Right lobe of liver (tissue), 6 donors: Measurements from ENCODE around the gene RNLS. TPM values are rescaled to one million over a fixed set of nuclear protein-coding genes. Genes with fewer than 3 reads are reported as not detected.

Experiments used
- ATAC-seq, 4 donors: fragments of 200-7000 bp; cut with Tn5 transposase; one replicate each; pipeline ENCODE4 v1.9.1; 2020; ENCODE audit warnings: mild to moderate bottlenecking in 4 of 4, moderate library complexity in 4 of 4
- DNase-seq, 3 donors: peaks; one replicate each; pipeline ENCODE4 v3.0.0-alpha.2; 2020
- H3K27ac ChIP-seq, 3 donors: fragments of 200-600 bp; one replicate each; pipeline ENCODE4 v1.8.0; 2022
- H3K27me3 ChIP-seq, 2 donors: fragments of 200-600 bp; one replicate each; pipeline ENCODE4 v1.8.0; 2022
- H3K36me3 ChIP-seq, 4 donors: fragments of 200-600 bp; sonication (generic) in 1 of 4; one replicate each; pipeline versions ENCODE4 v1.5.1 to v1.8.0; 2017 to 2022; ENCODE audit warnings: control low read depth in 1 of 4
- H3K4me1 ChIP-seq, 4 donors: fragments of 200-600 bp; sonication (generic) in 1 of 4; one replicate each; pipeline versions ENCODE4 v1.5.1 to v1.8.0; 2017 to 2022; ENCODE audit warnings: control low read depth in 1 of 4
- H3K4me3 ChIP-seq, 3 donors: fragments of 200-600 bp; one replicate each; pipeline ENCODE4 v1.8.0; 2022
- H3K9me3 ChIP-seq, 4 donors: fragments of 200-600 bp; sonication (generic) in 1 of 4; one replicate each; pipeline versions ENCODE4 v1.5.1 to v1.8.0; 2017 to 2022; ENCODE audit warnings: control low read depth in 1 of 4
- CTCF ChIP-seq, 4 donors: fragments of 200-600 bp in 3 of 4; fragments of 450-650 bp in 1 of 4; IDR thresholded peaks; one replicate each; pipeline versions ENCODE4 v1.5.1 to v1.8.0; 2016 to 2022; ENCODE audit warnings: antibody characterized with exemption in 4 of 4, mild to moderate bottlenecking in 2 of 4
- POLR2A ChIP-seq: fragments of 450-650 bp; IDR thresholded peaks from one replicate; pipeline ENCODE4 v1.6.1; 2017; ENCODE audit warnings: antibody characterized with exemption, mild to moderate bottlenecking
- WGBS: methylation state at CpG from one replicate; pipeline ENCODE4 v1.1.6; 2018; ENCODE audit warnings: low coverage, low lambda C conversion rate; ENCODE audit not compliant: insufficient coverage; ENCODE audit errors: missing lambda C conversion rate; 5-methylcytosine and 5-hydroxymethylcytosine counted together
- intact Hi-C, 2 donors: fragments of 100-400 bp; cut with DNase I; formaldehyde crosslinking; loops; one replicate each; pipeline versions ENCODE4 v1.11.2 to v1.14.1; 2022
- total RNA-seq, 6 experiments: library from RNA; depleted of rRNA in 2 of 6; stranded (reverse); fragments of >200 nt in 2 of 6; fragmentation: NEBNext Ultra II Directional in 3 of 6; extraction: Animal tissue kit (Norgen Biotek cat#: 25700) in 3 of 6; gene quantifications; one replicate each; pipeline versions ENCODE4 v1.1.0 to v1.2.4, GENCODE V29; 2016 to 2023
- donor health status: DM: no; HTN: yes; CAD: no.
- donor health status: DM: no; HTN: no; CAD: no.
- donor health status: DM: no; HTN: no; CAD: no.
- donor health status: DM: no; HTN: yes; CAD: no.
- donor health status: DM: no; HTN: yes; CAD: no.

The RNLS gene
- total RNA-seq, 6 experiments from 2014 or later: 5.9 to 10.5 (median 7.3) TPM

DNA sequence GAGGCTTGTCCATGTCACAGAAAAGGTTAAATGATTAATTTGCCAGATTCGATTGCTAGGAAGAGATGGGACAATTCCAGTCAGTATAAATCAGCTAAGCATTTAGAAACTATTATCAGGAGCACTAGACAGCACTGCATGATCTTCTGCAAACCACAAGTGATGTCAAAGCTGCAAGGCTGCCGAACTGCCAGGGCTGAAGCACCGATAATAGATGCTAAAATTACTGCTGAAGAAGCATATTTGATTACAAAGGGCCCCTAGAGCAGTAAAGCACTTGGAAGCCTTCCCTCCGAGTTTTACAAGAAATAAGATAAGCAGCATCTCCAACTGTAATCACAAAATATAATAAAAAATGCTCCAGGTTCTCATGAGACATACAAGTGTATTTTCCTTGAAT, 40.6 kb downstream of the RNLS start:
- Histone ChIP-seq H3K4me3 (no peak overlapping the region), H3K36me3 (no peaks in the 10 kb centered on the region), H3K9me3 (no peaks in the 10 kb centered on the region), H3K27ac (no peak overlapping the region), H3K27me3 (no peaks in the 10 kb centered on the region), H3K4me1 (peaks cover 0 to 24% (median 2%) of the 10 kb centered on the region in 4 donors)
- intact Hi-C loops: no loop called here
- DNase-seq (no peak), ATAC-seq (no peak)
- 58% methylated on average over 4 of the region's 4 CpGs for WGBS
- TF ChIP-seq POLR2A (no peak), CTCF (IDR thresholded peaks at IDR 0.05) (no peak)

DNA sequence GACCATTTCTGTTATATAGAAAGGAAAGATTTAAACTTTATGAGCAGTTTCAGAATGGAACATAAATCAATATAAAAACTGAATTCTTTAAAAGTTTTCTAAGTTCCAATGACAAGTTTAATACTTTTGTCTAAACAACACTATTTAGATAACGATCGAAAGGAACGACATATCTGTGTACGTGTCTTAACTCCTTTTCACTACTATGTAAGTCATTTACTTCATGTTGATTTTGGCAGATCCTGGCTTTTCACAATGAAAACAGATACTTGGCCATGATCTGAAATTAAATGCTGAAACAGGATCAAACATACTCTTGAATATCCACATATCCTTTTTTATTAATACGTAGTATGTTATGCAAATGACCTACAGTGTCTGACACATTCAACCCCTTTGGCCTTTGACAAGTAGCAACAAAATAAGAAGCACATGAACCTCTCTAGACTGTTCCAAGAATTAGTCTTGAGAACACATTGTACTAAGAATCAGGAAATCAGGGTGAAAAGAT, 41.9 kb downstream of the RNLS start:
- DNase-seq (no peak), ATAC-seq (peak; percentile 69 to 88 (median 80))
- Histone ChIP-seq H3K4me3 (no peak overlapping the region), H3K27ac (peak overlapping the region in 1 of 3 donors; percentile 45), H3K9me3 (no peaks in the 10 kb centered on the region), H3K36me3 (no peaks in the 10 kb centered on the region), H3K27me3 (no peaks in the 10 kb centered on the region), H3K4me1 (peaks cover 0 to 22% (median 2%) of the 10 kb centered on the region in 4 donors)
- TF ChIP-seq POLR2A: no peak
- TF ChIP-seq CTCF (IDR thresholded peaks at IDR 0.05): no peak
- intact Hi-C loops: no loop called here
- WGBS: 15% methylated on average over 5 of the region's 5 CpGs

DNA sequence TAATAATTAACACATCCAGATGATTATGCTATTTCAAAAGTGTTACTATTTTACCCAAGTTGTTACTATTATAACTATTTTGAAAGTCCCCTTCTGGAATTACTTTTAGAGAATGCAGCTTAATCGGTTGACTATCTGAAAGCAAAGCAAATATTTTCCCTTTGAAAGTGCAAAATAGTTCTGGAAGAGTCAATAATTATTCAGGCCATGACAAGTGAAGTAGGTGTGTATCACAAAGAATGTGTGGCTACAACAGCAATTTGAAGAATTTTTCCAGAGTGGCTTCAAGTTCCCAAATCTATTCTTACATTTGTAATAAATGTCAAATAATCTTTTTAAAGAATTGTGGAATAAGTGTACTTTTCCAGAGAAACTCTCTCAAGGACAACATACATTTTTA, 42.8 kb downstream of the RNLS start:
- no peak overlapping the region for H3K4me3 ChIP-seq
- H3K36me3 ChIP-seq: no peaks in the 10 kb centered on the region
- no peak for DNase-seq
- peak overlapping the region in 1 of 3 donors; percentile 45 for H3K27ac ChIP-seq
- WGBS: 31% methylated on average over 1 of the region's 1 CpG
- H3K4me1 ChIP-seq: peaks cover 0 to 19% (median 2%) of the 10 kb centered on the region in 4 donors
- H3K9me3 ChIP-seq: no peaks in the 10 kb centered on the region
- TF ChIP-seq POLR2A: no peak
- TF ChIP-seq CTCF (IDR thresholded peaks at IDR 0.05): no peak
- peak; percentile 48 to 84 (median 68) for ATAC-seq
- intact Hi-C loops: no loop called here
- H3K27me3 ChIP-seq: no peaks in the 10 kb centered on the region

DNA sequence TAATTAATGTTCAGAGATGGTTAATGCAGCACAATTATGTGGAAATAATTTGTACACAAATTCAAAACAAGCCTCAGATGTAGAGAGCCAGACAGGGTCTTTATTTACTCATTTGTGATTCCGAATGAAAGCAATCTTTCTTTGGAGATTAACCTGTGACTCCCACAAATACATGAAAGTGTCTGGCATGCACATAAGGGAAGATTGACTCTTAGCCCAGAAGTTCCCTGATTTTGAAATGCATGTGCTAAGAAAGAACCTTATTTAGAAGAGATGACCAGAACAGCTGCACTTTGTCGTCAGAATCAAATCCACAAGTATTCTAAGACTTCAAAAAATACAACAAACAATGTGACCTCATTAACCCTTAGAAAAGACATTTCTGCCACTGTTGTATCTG, 45.1 kb downstream of the RNLS start:
- intact Hi-C loops: no loop called here
- DNase-seq: no peak
- Histone ChIP-seq H3K27ac (no peak overlapping the region), H3K9me3 (no peaks in the 10 kb centered on the region), H3K36me3 (no peaks in the 10 kb centered on the region), H3K4me3 (no peak overlapping the region), H3K4me1 (peaks cover 0 to 32% (median 4%) of the 10 kb centered on the region in 4 donors), H3K27me3 (no peaks in the 10 kb centered on the region)
- 0% methylated on average over 2 of the region's 2 CpGs for WGBS
- TF ChIP-seq POLR2A: no peak
- no peak for TF ChIP-seq CTCF (IDR thresholded peaks at IDR 0.05)
- ATAC-seq: peak in 1 of 4 donors; percentile 24

DNA sequence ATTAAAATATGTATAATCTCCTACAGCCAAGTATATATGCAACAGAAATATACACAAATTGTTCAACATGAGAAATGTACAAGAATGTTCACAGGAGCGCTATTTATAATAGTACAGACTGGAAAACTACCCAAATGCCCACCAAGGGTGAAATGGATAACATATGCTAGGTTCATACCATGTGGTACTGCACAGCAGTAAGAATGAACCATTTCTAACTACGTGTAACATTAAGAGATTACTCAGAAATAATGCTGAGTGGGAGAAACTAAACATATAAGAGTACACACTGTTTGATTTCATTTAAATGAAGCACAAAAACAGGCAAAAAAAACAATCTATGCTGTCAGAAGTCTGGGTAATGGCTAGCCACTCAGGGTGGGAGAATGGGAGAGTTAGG, 45.8 kb downstream of the RNLS start:
- Histone ChIP-seq H3K27me3 (no peaks in the 10 kb centered on the region), H3K9me3 (no peaks in the 10 kb centered on the region), H3K4me3 (no peak overlapping the region), H3K36me3 (no peaks in the 10 kb centered on the region), H3K4me1 (peaks cover 0 to 32% (median 4%) of the 10 kb centered on the region in 4 donors), H3K27ac (no peak overlapping the region)
- 76% methylated on average over 2 of the region's 2 CpGs for WGBS
- TF ChIP-seq CTCF (IDR thresholded peaks at IDR 0.05): no peak
- TF ChIP-seq POLR2A: no peak
- no peak for ATAC-seq
- intact Hi-C loops: no loop called here
- DNase-seq: no peak
